A549 (cell line): ENCODE data around the gene NAA38. TPM values are rescaled to one million over a fixed set of nuclear protein-coding genes. Genes with fewer than 3 reads are reported as not detected.

Experiments
- ATAC-seq, 2 experiments: fragments of 200-7000 bp in 1 of 2; fragments of >200 bp in 1 of 2; cut with Nextera tagmentation in 1 of 2; cut with Tn5 transposase in 1 of 2; 3 replicates each; pipeline versions ENCODE4 v1.8.0 to v1.9.1; 2018 to 2020; ENCODE audit warnings: mild to moderate bottlenecking in 1 of 2, moderate library complexity in 1 of 2
- CTCF ChIA-PET: fragments of 300-600 bp; sonication (Branson Sonifier 250); formaldehyde crosslinking; extraction: SDS; loops from one replicate; lab custom pipeline; 2021; ENCODE audit warnings: antibody characterized with exemption, inconsistent platforms; lab: Yijun Ruan, JAX
- POLR2A ChIA-PET: fragments of 350-600 bp; formaldehyde crosslinking; extraction: SDS; loops from one replicate; lab custom pipeline; 2021; ENCODE audit warnings: antibody characterized with exemption, inconsistent platforms; lab: Yijun Ruan, JAX
- DNase-seq, 2 experiments: peaks; one replicate each; pipeline versions ENCODE4 v3.0.0 to v3.0.0-alpha.2; 2011 to 2016; ENCODE audit warnings: low read depth in 1 of 2, low spot score in 1 of 2
- FAIRE-seq: peaks from 2 replicates; lab custom pipeline; 2011; peaks lifted over from hg19 to GRCh38; lab: Jason Lieb, UNC
- H3K27ac ChIP-seq, 2 experiments: fragments of >200 bp; sonication (Bioruptor Twin); formaldehyde crosslinking; 3 replicates each; pipeline ENCODE4 v1.5.1; 2016 to 2017
- H3K4me1 ChIP-seq: fragments of >200 bp; sonication (Bioruptor Twin); formaldehyde crosslinking; 3 replicates; pipeline ENCODE4 v1.6.1; 2016
- H3K4me2 ChIP-seq: fragments of >200 bp; sonication (Bioruptor Twin); formaldehyde crosslinking; 3 replicates; pipeline ENCODE4 v1.6.1; 2016
- H3K4me3 ChIP-seq: fragments of >200 bp; sonication (Bioruptor Twin); formaldehyde crosslinking; 3 replicates; pipeline ENCODE4 v1.5.1; 2016
- H3K9me3 ChIP-seq: fragments of >200 bp; sonication (Bioruptor Twin); formaldehyde crosslinking; 3 replicates; pipeline ENCODE4 v1.6.1; 2016
- BHLHE40 ChIP-seq: IDR thresholded peaks from 2 replicates; pipeline ENCODE4 v1.6.1; 2012; ENCODE audit warnings: low read depth, low read length, inconsistent platforms
- CBX2 ChIP-seq: fragments of 200-600 bp; sonication (generic); IDR thresholded peaks from 2 replicates; pipeline ENCODE4 v1.6.1; 2016; ENCODE audit warnings: low read depth, mild to moderate bottlenecking, borderline replicate concordance
- CBX8 ChIP-seq: fragments of 200-600 bp; sonication (generic); IDR thresholded peaks from 2 replicates; pipeline ENCODE4 v1.6.1; 2016
- EP300 ChIP-seq, 2 experiments: fragments of >200 bp; sonication (Bioruptor Twin); formaldehyde crosslinking; IDR thresholded peaks; 2 replicates in 1 of 2; 3 replicates in 1 of 2; pipeline ENCODE4 v1.6.1; 2016 to 2017
- ESRRA ChIP-seq: fragments of 150-350 bp; IDR thresholded peaks from 2 replicates; pipeline ENCODE4 v1.6.1; 2014; ENCODE audit warnings: mild to moderate bottlenecking, low read length, borderline replicate concordance
- FOSL2 ChIP-seq, 2 experiments: fragments of 450-650 bp in 1 of 2; fragments of >200 bp in 1 of 2; sonication (Bioruptor Twin) in 1 of 2; formaldehyde crosslinking; IDR thresholded peaks; 2 replicates each; pipeline versions ENCODE4 v1.5.0 to v1.6.1; 2016 to 2020; ENCODE audit warnings: mild to moderate bottlenecking in 1 of 2, moderate library complexity in 1 of 2
- GATA3 ChIP-seq: IDR thresholded peaks from 2 replicates; pipeline ENCODE4 v1.6.1; 2012; ENCODE audit warnings: borderline replicate concordance
- HOXB13 ChIP-seq: fragments of 250-450 bp; sonication (Bioruptor Pico); IDR thresholded peaks from 2 replicates; pipeline ENCODE4 v1.5.0; 2020; ENCODE audit warnings: low read depth, mild to moderate bottlenecking, moderate library complexity
- HOXB5 ChIP-seq: fragments of 250-450 bp; sonication (Bioruptor Pico); IDR thresholded peaks from 2 replicates; pipeline ENCODE4 v1.5.0; 2020; ENCODE audit warnings: mild to moderate bottlenecking, moderate library complexity
- KDM5A ChIP-seq: fragments of 200-600 bp; sonication (generic); IDR thresholded peaks from 2 replicates; pipeline ENCODE4 v1.6.1; 2016; ENCODE audit warnings: antibody characterized with exemption, mild to moderate bottlenecking
- MYC ChIP-seq: IDR thresholded peaks from 2 replicates; pipeline ENCODE4 v1.6.1; 2012; ENCODE audit warnings: mild to moderate bottlenecking, inconsistent platforms, low read length, improper control_type of control experiment, borderline replicate concordance
- NFE2L2 ChIP-seq: fragments of 150-350 bp; conservative IDR thresholded peaks from 2 replicates; pipeline ENCODE4 v1.6.1; 2014; ENCODE audit warnings: low read length
- NR3C1 ChIP-seq: fragments of >200 bp; sonication (Bioruptor Twin); formaldehyde crosslinking; IDR thresholded peaks from 3 replicates; pipeline ENCODE4 v1.6.1; 2017
- REST ChIP-seq: fragments of 200-600 bp; sonication (generic); IDR thresholded peaks from 2 replicates; pipeline ENCODE4 v1.6.1; 2016; ENCODE audit warnings: antibody characterized with exemption, mild to moderate bottlenecking, moderate library complexity
- RNF2 ChIP-seq: fragments of 200-600 bp; sonication (generic); IDR thresholded peaks from 2 replicates; pipeline ENCODE4 v1.6.1; 2016; ENCODE audit warnings: low read depth, mild to moderate bottlenecking, antibody characterized with exemption, moderate library complexity, borderline replicate concordance
- TP53 ChIP-seq: fragments of 250-450 bp; sonication (Bioruptor Pico); IDR thresholded peaks from 2 replicates; pipeline ENCODE4 v1.5.0; 2021; ENCODE audit warnings: mild to moderate bottlenecking, moderate library complexity
- ZNF302 ChIP-seq: fragments of 250-450 bp; sonication (Bioruptor Pico); IDR thresholded peaks from 2 replicates; pipeline ENCODE4 v1.9.0; 2021; ENCODE audit warnings: inconsistent platforms, mild to moderate bottlenecking, moderate library complexity
- WGBS: methylation state at CpG from one replicate; pipeline ENCODE4 v1.1.6; 2017; ENCODE audit errors: missing lambda C conversion rate; 5-methylcytosine and 5-hydroxymethylcytosine counted together
- polyA plus RNA-seq, 4 experiments: library from polyadenylated mRNA; depleted of rRNA in 3 of 4; stranded (reverse); fragments of >200 nt; fragmentation: RNase III in 1 of 4; extraction: RNeasy Plus Mini Kit Qiagen cat#74134 plus additional on column Dnase treatment in 1 of 4; gene quantifications; 2 replicates in 3 of 4; 3 replicates in 1 of 4; pipeline ENCODE4 v1.2.3, GENCODE V29; 2011 to 2017
- TF ChIP-seq, protein P1 (sequence below): fragments of 250-450 bp; sonication (Bioruptor Pico); IDR thresholded peaks from 2 replicates; pipeline ENCODE4 v1.5.0; 2021; ENCODE audit warnings: mild to moderate bottlenecking, moderate library complexity, borderline replicate concordance
- TF ChIP-seq, protein P2 (sequence below): fragments of >200 bp; sonication (Bioruptor Twin); formaldehyde crosslinking; IDR thresholded peaks from 3 replicates; pipeline ENCODE4 v1.5.1; 2016

The NAA38 gene
- polyA plus RNA-seq, 2 of the 4 experiments (the other 2 are of a cell fraction): 102 to 287 TPM

- H3K4me3 ChIP-seq: no peak overlapping the region
- H3K9me3 ChIP-seq: no peaks in the 10 kb centered on the region
- no peak for TF ChIP-seq BHLHE40
- no peak for TF ChIP-seq RNF2
- TF ChIP-seq NR3C1: no peak
- no peak for TF ChIP-seq ZNF302 (CRISPR knock-in tag)
- TF ChIP-seq MYC: no peak
- no peak for TF ChIP-seq CBX2
- TF ChIP-seq, protein P1, sequence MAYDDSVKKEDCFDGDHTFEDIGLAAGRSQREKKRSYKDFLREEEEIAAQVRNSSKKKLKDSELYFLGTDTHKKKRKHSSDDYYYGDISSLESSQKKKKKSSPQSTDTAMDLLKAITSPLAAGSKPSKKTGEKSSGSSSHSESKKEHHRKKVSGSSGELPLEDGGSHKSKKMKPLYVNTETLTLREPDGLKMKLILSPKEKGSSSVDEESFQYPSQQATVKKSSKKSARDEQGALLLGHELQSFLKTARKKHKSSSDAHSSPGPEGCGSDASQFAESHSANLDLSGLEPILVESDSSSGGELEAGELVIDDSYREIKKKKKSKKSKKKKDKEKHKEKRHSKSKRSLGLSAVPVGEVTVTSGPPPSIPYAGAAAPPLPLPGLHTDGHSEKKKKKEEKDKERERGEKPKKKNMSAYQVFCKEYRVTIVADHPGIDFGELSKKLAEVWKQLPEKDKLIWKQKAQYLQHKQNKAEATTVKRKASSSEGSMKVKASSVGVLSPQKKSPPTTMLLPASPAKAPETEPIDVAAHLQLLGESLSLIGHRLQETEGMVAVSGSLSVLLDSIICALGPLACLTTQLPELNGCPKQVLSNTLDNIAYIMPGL (CRISPR knock-in tag): no peak
- TF ChIP-seq GATA3: no peak
- no peak for TF ChIP-seq EP300 (IDR thresholded peaks at IDR 0.05)
- no peak for TF ChIP-seq ESRRA
- TF ChIP-seq, protein P2, sequence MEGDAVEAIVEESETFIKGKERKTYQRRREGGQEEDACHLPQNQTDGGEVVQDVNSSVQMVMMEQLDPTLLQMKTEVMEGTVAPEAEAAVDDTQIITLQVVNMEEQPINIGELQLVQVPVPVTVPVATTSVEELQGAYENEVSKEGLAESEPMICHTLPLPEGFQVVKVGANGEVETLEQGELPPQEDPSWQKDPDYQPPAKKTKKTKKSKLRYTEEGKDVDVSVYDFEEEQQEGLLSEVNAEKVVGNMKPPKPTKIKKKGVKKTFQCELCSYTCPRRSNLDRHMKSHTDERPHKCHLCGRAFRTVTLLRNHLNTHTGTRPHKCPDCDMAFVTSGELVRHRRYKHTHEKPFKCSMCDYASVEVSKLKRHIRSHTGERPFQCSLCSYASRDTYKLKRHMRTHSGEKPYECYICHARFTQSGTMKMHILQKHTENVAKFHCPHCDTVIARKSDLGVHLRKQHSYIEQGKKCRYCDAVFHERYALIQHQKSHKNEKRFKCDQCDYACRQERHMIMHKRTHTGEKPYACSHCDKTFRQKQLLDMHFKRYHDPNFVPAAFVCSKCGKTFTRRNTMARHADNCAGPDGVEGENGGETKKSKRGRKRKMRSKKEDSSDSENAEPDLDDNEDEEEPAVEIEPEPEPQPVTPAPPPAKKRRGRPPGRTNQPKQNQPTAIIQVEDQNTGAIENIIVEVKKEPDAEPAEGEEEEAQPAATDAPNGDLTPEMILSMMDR: no peak
- TF ChIP-seq TP53 (CRISPR knock-in tag): no peak
- no peak for TF ChIP-seq FOSL2 (IDR thresholded peaks at IDR 0.05)
- TF ChIP-seq FOSL2 (CRISPR knock-in tag; IDR thresholded peaks at IDR 0.05): no peak
- no peak for TF ChIP-seq HOXB5
- TF ChIP-seq KDM5A: no peak
- no peak for TF ChIP-seq CBX8
- no peak for TF ChIP-seq REST
- no peak for TF ChIP-seq HOXB13 (CRISPR knock-in tag)
- TF ChIP-seq NFE2L2: no peak
- peak overlapping the region in 1 of 2 experiments; percentile 47; a peak in 1 of 6 replicates for H3K27ac ChIP-seq
- FAIRE-seq (no peak), ATAC-seq (peak; percentile 32 to 38; a peak in 3 of 6 replicates), DNase-seq (no peak)
- peaks cover 11% of the 10 kb centered on the region for H3K4me1 ChIP-seq
- ChIA-PET CTCF (interaction anchor here (1.1 to 4.8 kb wide), 3 partner anchors 16 to 181 kb away, joined by 3 to 20 read pairs (median 9); no protein-coding TSS in a partner anchor), POLR2A (interaction anchor here (0.6 kb wide), 1 partner anchor 92 kb away, joined by 14 read pairs; no protein-coding TSS in a partner anchor)
- 45% methylated on average over 11 of the region's 11 CpGs for WGBS
- peak overlapping the region; percentile 46 for H3K4me2 ChIP-seq
These were observed 48.1 kb downstream of the NAA38 start for GRCh38 chr17:7809086-7809790.
